ENCODE results near the gene MYO1H. TPM values are rescaled to one million over a fixed set of nuclear protein-coding genes. Genes with fewer than 3 reads are reported as not detected.

MYO1H gene
- total and polyA plus RNA-seq, 2 of the 13 experiments (the other 11 are each of a cell fraction or from before 2014, with no cell fraction given): not detected

- TF ChIP-seq FOXO4 (CRISPR knock-in tag; conservative IDR thresholded peaks at IDR 0.05): no peak
- no peak for TF ChIP-seq MBD4 (IDR thresholded peaks at IDR 0.05; ENCODE audit: borderline replicate concordance, low read length)
- TF ChIP-seq FOXP1 (IDR thresholded peaks at IDR 0.05): no peak; the same call in 1 of the 2 replicates
- TF ChIP-seq FOXP1 (CRISPR knock-in tag; IDR thresholded peaks at IDR 0.05): peak; percentile 38; the same call in 1 of the 2 replicates
- no peak for TF ChIP-seq YY1 (IDR thresholded peaks at IDR 0.05; ENCODE audit: insufficient read depth, insufficient replicate concordance, low read depth, low read length)
- TF ChIP-seq NCOA1 (CRISPR knock-in tag; IDR thresholded peaks at IDR 0.05): no peak
- TF ChIP-seq KLF12 (CRISPR knock-in tag; IDR thresholded peaks at IDR 0.05; ENCODE audit: borderline replicate concordance): no peak
- no peak for TF ChIP-seq ZNF557 (CRISPR knock-in tag; IDR thresholded peaks at IDR 0.05)
Measured at GRCh38 chr12:109305547-109305946, 42.2 kb upstream of the MYO1H start (continued).

GRCh38 chr12:109307051-109307450, 40.6 kb upstream of the MYO1H start:
- peaks cover 36% of the 10 kb centered on the region for H3K4me1 ChIP-seq (ENCODE audit: insufficient read depth, low read length)
- POLR2A ChIA-PET: no interaction called here
- intact Hi-C loops (cut with micrococcal nuclease; ENCODE audit: unreplicated experiment) (no loop called here), in situ Hi-C loops (cut with HindIII; ENCODE audit: extremely low pct_ligation_motif_present, low pct_unique_long_range_greater_than_20kb) (no loop called here)
- H3K9ac ChIP-seq (ENCODE audit: insufficient read depth, low read depth, low read length): no peak overlapping the region
- 0% methylated on average over 5 of the region's 9 CpGs for WGBS (ENCODE audit: low lambda C conversion rate)
- H3K36me3 ChIP-seq (replicated peaks in 1 of 2; ENCODE audit: control insufficient read depth in 1 of 2, insufficient read depth in 2 of 2, low read length in 2 of 2): no peaks in the 10 kb centered on the region
- H2AFZ ChIP-seq (ENCODE audit: low read length): no peak overlapping the region
- H3K4me2 ChIP-seq (ENCODE audit: low read depth, low read length): peak overlapping the region; percentile 29
- FAIRE-seq: peak; percentile 60
- peaks cover 3 to 55% of the 10 kb centered on the region in 2 experiments for H3K27me3 ChIP-seq (ENCODE audit: control insufficient read depth in 1 of 2, insufficient read depth in 2 of 2, low read length in 2 of 2)
- no peaks in the 10 kb centered on the region for H4K20me1 ChIP-seq (ENCODE audit: insufficient read depth, low read length)
- no TSS peak for BruUV-seq (replicated peaks)
- H3K79me2 ChIP-seq (ENCODE audit: insufficient read depth, low read length): no peaks in the 10 kb centered on the region
- peak; percentile 96 for ATAC-seq
- no peak overlapping the region for H3K27ac ChIP-seq (ENCODE audit: extremely low read length, insufficient read depth, low read length)
- DNase-seq (ENCODE audit: low spot score): peak; percentile 76
- no peaks in the 10 kb centered on the region for H3K9me3 ChIP-seq (ENCODE audit: low read length)
- CTCF ChIA-PET (ENCODE audit: low intra/inter-chr PET ratio, low total read pairs): no interaction called here
- H3K4me3 ChIP-seq (replicated peaks in 1 of 3; ENCODE audit: insufficient read depth in 1 of 3, low read depth in 2 of 3, low read length in 3 of 3): no peak overlapping the region; a peak in 1 of 6 replicates
- TF ChIP-seq PHF20 (CRISPR knock-in tag; IDR thresholded peaks at IDR 0.05) (no peak), ZNF577 (CRISPR knock-in tag; IDR thresholded peaks at IDR 0.05; ENCODE audit: borderline replicate concordance, low read depth) (no peak), TARDBP (CRISPR knock-in tag; IDR thresholded peaks at IDR 0.05) (peak; percentile 68; the same call in 1 of the 2 replicates), IKZF1 (IDR thresholded peaks at IDR 0.05) (no peak), ZSCAN30 (CRISPR knock-in tag; IDR thresholded peaks at IDR 0.05) (no peak), FUBP1 (CRISPR knock-in tag; IDR thresholded peaks at IDR 0.05; ENCODE audit: borderline replicate concordance) (no peak), MEF2D (CRISPR knock-in tag; IDR thresholded peaks at IDR 0.05) (no peak), CC2D1A (CRISPR knock-in tag; IDR thresholded peaks at IDR 0.05) (no peak), ZNF30 (CRISPR knock-in tag; IDR thresholded peaks at IDR 0.05) (no peak), ZMAT3 (CRISPR knock-in tag; conservative IDR thresholded peaks at IDR 0.05) (no peak), BRD4 (CRISPR knock-in tag; IDR thresholded peaks at IDR 0.05) (no peak), NR2F6 (IDR thresholded peaks at IDR 0.05) (peak; percentile 74), NR2F6 (CRISPR knock-in tag; IDR thresholded peaks at IDR 0.05) (peak; percentile 79), KAT7 (CRISPR knock-in tag; IDR thresholded peaks at IDR 0.05; ENCODE audit: borderline replicate concordance) (no peak)
- TF ChIP-seq, protein P1, sequence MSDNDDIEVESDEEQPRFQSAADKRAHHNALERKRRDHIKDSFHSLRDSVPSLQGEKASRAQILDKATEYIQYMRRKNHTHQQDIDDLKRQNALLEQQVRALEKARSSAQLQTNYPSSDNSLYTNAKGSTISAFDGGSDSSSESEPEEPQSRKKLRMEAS (IDR thresholded peaks at IDR 0.05): peak; percentile 49; the same call in 1 of the 2 replicates
- TF ChIP-seq, protein P2, sequence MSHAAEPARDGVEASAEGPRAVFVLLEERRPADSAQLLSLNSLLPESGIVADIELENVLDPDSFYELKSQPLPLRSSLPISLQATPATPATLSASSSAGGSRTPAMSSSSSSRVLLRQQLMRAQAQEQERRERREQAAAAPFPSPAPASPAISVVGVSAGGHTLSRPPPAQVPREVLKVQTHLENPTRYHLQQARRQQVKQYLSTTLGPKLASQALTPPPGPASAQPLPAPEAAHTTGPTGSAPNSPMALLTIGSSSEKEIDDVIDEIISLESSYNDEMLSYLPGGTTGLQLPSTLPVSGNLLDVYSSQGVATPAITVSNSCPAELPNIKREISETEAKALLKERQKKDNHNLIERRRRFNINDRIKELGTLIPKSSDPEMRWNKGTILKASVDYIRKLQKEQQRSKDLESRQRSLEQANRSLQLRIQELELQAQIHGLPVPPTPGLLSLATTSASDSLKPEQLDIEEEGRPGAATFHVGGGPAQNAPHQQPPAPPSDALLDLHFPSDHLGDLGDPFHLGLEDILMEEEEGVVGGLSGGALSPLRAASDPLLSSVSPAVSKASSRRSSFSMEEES (CRISPR knock-in tag; IDR thresholded peaks at IDR 0.05): no peak

All from HepG2 (cell line).